Gastrocnemius medialis (tissue), 4 donors: ENCODE data around the gene SYT14.

ENCODE experiments used
- POLR2A ChIP-seq, 2 donors: fragments of 450-650 bp; IDR thresholded peaks; one replicate each; pipeline ENCODE4 v1.6.1; 2017; ENCODE audit warnings: antibody characterized with exemption in 2 of 2, mild to moderate bottlenecking in 2 of 2, moderate library complexity in 2 of 2
- TF ChIP-seq, protein P1 (sequence below), 5 experiments: fragments of 450-650 bp in 3 of 5; fragments of 200-600 bp in 2 of 5; sonication (generic) in 2 of 5; IDR thresholded peaks in 4 of 5; conservative IDR thresholded peaks in 1 of 5; 1 replicate in 4 of 5; 2 replicates in 1 of 5; pipeline ENCODE4 v1.5.1; 2016 to 2019; ENCODE audit warnings: antibody characterized with exemption in 5 of 5, mild to moderate bottlenecking in 3 of 5, moderate library complexity in 3 of 5

GRCh38 chr1:210117681-210118170, 179.7 kb downstream of the SYT14 start:
- TF ChIP-seq, protein P1, sequence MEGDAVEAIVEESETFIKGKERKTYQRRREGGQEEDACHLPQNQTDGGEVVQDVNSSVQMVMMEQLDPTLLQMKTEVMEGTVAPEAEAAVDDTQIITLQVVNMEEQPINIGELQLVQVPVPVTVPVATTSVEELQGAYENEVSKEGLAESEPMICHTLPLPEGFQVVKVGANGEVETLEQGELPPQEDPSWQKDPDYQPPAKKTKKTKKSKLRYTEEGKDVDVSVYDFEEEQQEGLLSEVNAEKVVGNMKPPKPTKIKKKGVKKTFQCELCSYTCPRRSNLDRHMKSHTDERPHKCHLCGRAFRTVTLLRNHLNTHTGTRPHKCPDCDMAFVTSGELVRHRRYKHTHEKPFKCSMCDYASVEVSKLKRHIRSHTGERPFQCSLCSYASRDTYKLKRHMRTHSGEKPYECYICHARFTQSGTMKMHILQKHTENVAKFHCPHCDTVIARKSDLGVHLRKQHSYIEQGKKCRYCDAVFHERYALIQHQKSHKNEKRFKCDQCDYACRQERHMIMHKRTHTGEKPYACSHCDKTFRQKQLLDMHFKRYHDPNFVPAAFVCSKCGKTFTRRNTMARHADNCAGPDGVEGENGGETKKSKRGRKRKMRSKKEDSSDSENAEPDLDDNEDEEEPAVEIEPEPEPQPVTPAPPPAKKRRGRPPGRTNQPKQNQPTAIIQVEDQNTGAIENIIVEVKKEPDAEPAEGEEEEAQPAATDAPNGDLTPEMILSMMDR (IDR thresholded peaks at IDR 0.05 in 4 of 5, conservative IDR thresholded peaks at IDR 0.05 in 1 of 5): no peak
- TF ChIP-seq POLR2A (IDR thresholded peaks at IDR 0.05): no peak
